ENCODE measurements around the gene GIT2. TPM values are rescaled to one million over a fixed set of nuclear protein-coding genes. Genes with fewer than 3 reads are reported as not detected.

The GIT2 gene
- total and polyA plus RNA-seq, 2 experiments from 2014 or later = 15.8 to 20.9 TPM

GRCh38 chr12:109897029-109897428 lies 99.1 kb downstream of the GIT2 start (continued):
- no peak for TF ChIP-seq ZNF462 (CRISPR knock-in tag; IDR thresholded peaks at IDR 0.05)
- TF ChIP-seq NANOG (IDR thresholded peaks at IDR 0.05; ENCODE audit: borderline replicate concordance) = no peak

GRCh38 chr12:109896188-109896587 lies 100.0 kb downstream of the GIT2 start:
- DNase-seq (ENCODE audit: low spot score) (no peak), ATAC-seq (no peak)
- Mint-ChIP-seq H3K9me3 (no peaks in the 10 kb centered on the region; the same call in 2 of the 3 replicates), H3K4me1 (peaks cover 6% of the 10 kb centered on the region), H3K27ac (no peak overlapping the region), H3K4me3 (no peak overlapping the region), H3K36me3 (ENCODE audit: low read depth) (no peaks in the 10 kb centered on the region), H3K27me3 (ENCODE audit: insufficient read depth, low read depth, poor library complexity) (peaks cover 73% of the 10 kb centered on the region)
- H3F3A ChIP-seq (replicated peaks; ENCODE audit: low read depth) = no peaks in the 10 kb centered on the region; the same call in 1 of the 2 replicates
- 0 out of 2 replicates have a peak, but pooled peaks cover 3% of the 10 kb centered on the region for H3K4me1 ChIP-seq (ENCODE audit: insufficient read depth)
- H3K4me3 ChIP-seq = no peak overlapping the region
- H3K36me3 ChIP-seq (ENCODE audit: insufficient read depth) = no peaks in the 10 kb centered on the region
- no peaks in the 10 kb centered on the region for H3K79me2 ChIP-seq (replicated peaks; ENCODE audit: insufficient read depth)
- H3K4me2 ChIP-seq = no peak overlapping the region
- no peak overlapping the region for H3K27ac ChIP-seq (ENCODE audit: low read depth)
- H3K27me3 ChIP-seq (ENCODE audit: insufficient read depth) = peaks cover 98% of the 10 kb centered on the region
- no peak overlapping the region for H2AFZ ChIP-seq
- TF ChIP-seq CREB1 (CRISPR knock-in tag; IDR thresholded peaks at IDR 0.05; ENCODE audit: low read depth) = no peak
- no peak for TF ChIP-seq ZNF331 (CRISPR knock-in tag; IDR thresholded peaks at IDR 0.05; ENCODE audit: low read depth)
- no peak for TF ChIP-seq EZH2 (IDR thresholded peaks at IDR 0.05; ENCODE audit: low read depth, unreplicated experiment)
- no peak for TF ChIP-seq ZNF114 (CRISPR knock-in tag; IDR thresholded peaks at IDR 0.05)
- peaks cover 4% of the 10 kb centered on the region; the same call in 1 of the 2 replicates for H4K20me1 ChIP-seq (replicated peaks; ENCODE audit: insufficient read depth)
- H3K9me2 ChIP-seq (ENCODE audit: insufficient read depth) = no peaks in the 10 kb centered on the region

Data from GM23338 (cell line).